ENCODE data around the gene KCNK17. TPM values are rescaled to one million over a fixed set of nuclear protein-coding genes. Genes with fewer than 3 reads are reported as not detected.

Gene KCNK17
- total and polyA plus RNA-seq, 9 of the 15 experiments (the other 6 are each of a cell fraction or from before 2014, with no cell fraction given): not detected

GRCh38 chr6:39312912-39313525 lies 1.2 kb downstream of the KCNK17 start:
- Histone ChIP-seq H4K20me1 (replicated peaks; ENCODE audit: control insufficient read depth, insufficient read depth, low read length) (peaks cover 20% of the 10 kb centered on the region), H3K9me3 (replicated peaks; ENCODE audit: control insufficient read depth, insufficient read depth, low read depth, low read length) (no peaks in the 10 kb centered on the region), H3K27me3 (ENCODE audit: control insufficient read depth in 2 of 2, insufficient read depth in 2 of 2, low read length in 2 of 2) (peaks cover 3 to 68% of the 10 kb centered on the region in 2 experiments; a peak in 4 of 5 replicates), H3K36me3 (ENCODE audit: control insufficient read depth, insufficient read depth, low read length) (no peaks in the 10 kb centered on the region), H2AFZ (ENCODE audit: low read depth, low read length) (no peak overlapping the region), H3K9ac (ENCODE audit: insufficient read depth in 1 of 2, low read depth in 2 of 2, low read length in 2 of 2) (no peak overlapping the region), H3K27ac (ENCODE audit: extremely low read depth, low read depth, low read length) (no peak overlapping the region), H3K4me3 (no peak overlapping the region), H3K79me2 (ENCODE audit: control insufficient read depth, insufficient read depth, low read length) (no peaks in the 10 kb centered on the region), H3K4me2 (ENCODE audit: insufficient read depth, low read length) (no peak overlapping the region), H3K4me1 (replicated peaks in 1 of 2; ENCODE audit: control insufficient read depth in 2 of 2, insufficient read depth in 2 of 2, low read length in 2 of 2) (peaks cover 0 to 13% of the 10 kb centered on the region in 2 experiments; a peak in 1 of 5 replicates), H3K9me1 (ENCODE audit: control insufficient read depth, insufficient read depth, low read length) (no peaks in the 10 kb centered on the region)
- FAIRE-seq (no peak), ATAC-seq (no peak), DNase-seq (ENCODE audit: extremely low read depth in 1 of 4, low spot score in 3 of 4) (no peak)
- intact Hi-C loops (cut with micrococcal nuclease) (no loop called here), in situ Hi-C loops (cut with MboI) (no loop called here)
- no TSS peak for BruUV-seq (replicated peaks)
- TF ChIP-seq YBX1 (IDR thresholded peaks at IDR 0.05) (no peak), HSF4 (CRISPR knock-in tag; IDR thresholded peaks at IDR 0.05; ENCODE audit: borderline replicate concordance) (no peak), E2F1 (CRISPR knock-in tag; IDR thresholded peaks at IDR 0.05) (no peak), HOMEZ (CRISPR knock-in tag; IDR thresholded peaks at IDR 0.05) (no peak), ZBED1 (IDR thresholded peaks at IDR 0.05) (no peak), ZNF274 (IDR thresholded peaks at IDR 0.05; ENCODE audit: borderline replicate concordance, low read depth, low read length) (no peak), MECOM (CRISPR knock-in tag; IDR thresholded peaks at IDR 0.05) (no peak), ZNF280B (CRISPR knock-in tag; IDR thresholded peaks at IDR 0.05) (no peak), FOXJ2 (tag; IDR thresholded peaks at IDR 0.05) (no peak), BRCA1 (IDR thresholded peaks at IDR 0.05) (no peak), BRCA1 (CRISPR knock-in tag; IDR thresholded peaks at IDR 0.05) (no peak), MNT (conservative IDR thresholded peaks at IDR 0.05) (no peak), EP400 (IDR thresholded peaks at IDR 0.05) (no peak), ESRRA (IDR thresholded peaks at IDR 0.05; ENCODE audit: borderline replicate concordance, low read depth) (no peak)
- 20% methylated on average over 32 of the region's 45 CpGs for WGBS (ENCODE audit: insufficient coverage, low coverage, missing lambda C conversion rate)
- ChIA-PET CTCF (ENCODE audit: low intra/inter-chr PET ratio) (interaction anchor here (0.6 kb wide), 1 partner anchor 370 kb away, joined by 3 read pairs; no protein-coding TSS in a partner anchor), POLR2A (no interaction called here)

All from K562 (cell line).